ENCODE results near the gene NXNL1. TPM values are rescaled to one million over a fixed set of nuclear protein-coding genes. Genes with fewer than 3 reads are reported as not detected.

Gene NXNL1
- total and polyA plus RNA-seq, 2 of the 8 experiments (the other 6 are each of a cell fraction or from before 2014, with no cell fraction given), result not detected

- no peak for TF ChIP-seq CBX8 (IDR thresholded peaks at IDR 0.05; ENCODE audit: borderline replicate concordance, low read depth, low read length)
- no peak for TF ChIP-seq GTF2F1 (IDR thresholded peaks at IDR 0.05; ENCODE audit: borderline replicate concordance, low read depth, low read length)
- TF ChIP-seq ATF2 (IDR thresholded peaks at IDR 0.05; ENCODE audit: low read length), result no peak
- no peak for TF ChIP-seq ZNF274 (IDR thresholded peaks at IDR 0.05; ENCODE audit: borderline replicate concordance, extremely low read depth, low read length)
- TF ChIP-seq EGR1 (IDR thresholded peaks at IDR 0.05; ENCODE audit: borderline replicate concordance, low read depth, low read length), result no peak
- no peak for TF ChIP-seq ATF3 (IDR thresholded peaks at IDR 0.05; ENCODE audit: insufficient read depth, low read depth, low read length)
Observed at GRCh38 chr19:17409990-17410389, 50.7 kb downstream of the NXNL1 start (continued).

Data from H1 (cell line).